ENCODE measurements around the gene ELMO1.
"Not testable (repeated sequence)": the region's sequence is repeated elsewhere in the genome, so short reads cannot be mapped to it uniquely, and the experiment has no call there.

The ELMO1 gene

GRCh38 chr7:36978461-36978860, 470.2 kb downstream of the ELMO1 start:
- CTCF ChIA-PET: interaction anchor here (1.0 to 5.6 kb wide), 4 partner anchors 11 to 220 kb away, joined by 3 to 35 read pairs (median 17); no protein-coding TSS in a partner anchor
- no peak overlapping the region for H3K4me3 ChIP-seq (ENCODE audit: low read depth, low read length)
- POLR2A ChIA-PET: no interaction called here
- DNase-seq (ENCODE audit: low read depth, low spot score): no peak
- TF ChIP-seq CTCF (IDR thresholded peaks at IDR 0.05; ENCODE audit: insufficient read depth, low read length, missing control alignments): no peak

- CTCF ChIA-PET: interaction anchor here (1.0 to 5.6 kb wide), 4 partner anchors 10 to 204 kb away, joined by 3 to 35 read pairs (median 9); no protein-coding TSS in a partner anchor
- no peak overlapping the region for H3K4me3 ChIP-seq (ENCODE audit: low read depth, low read length)
- DNase-seq (ENCODE audit: low read depth, low spot score): no peak
- POLR2A ChIA-PET: no interaction called here
- TF ChIP-seq CTCF (IDR thresholded peaks at IDR 0.05; ENCODE audit: insufficient read depth, low read length, missing control alignments): no peak
Measured at GRCh38 chr7:36977878-36978277, 470.8 kb downstream of the ELMO1 start.

- CTCF ChIA-PET: interaction anchor here (1.3 kb wide), 1 partner anchor 209 kb away, joined by 3 read pairs; no protein-coding TSS in a partner anchor
- H3K4me3 ChIP-seq (ENCODE audit: low read depth, low read length); POLR2A ChIA-PET; DNase-seq (ENCODE audit: low read depth, low spot score): not testable (repeated sequence)
Measured at GRCh38 chr7:36973534-36973933, 475.1 kb downstream of the ELMO1 start.

GRCh38 chr7:36972140-36972518, 476.5 kb downstream of the ELMO1 start:
- CTCF ChIA-PET: interaction anchor here (1.3 to 6.2 kb wide), 4 partner anchors 14 to 227 kb away, joined by 5 to 157 read pairs (median 70); no protein-coding TSS in a partner anchor

DNA sequence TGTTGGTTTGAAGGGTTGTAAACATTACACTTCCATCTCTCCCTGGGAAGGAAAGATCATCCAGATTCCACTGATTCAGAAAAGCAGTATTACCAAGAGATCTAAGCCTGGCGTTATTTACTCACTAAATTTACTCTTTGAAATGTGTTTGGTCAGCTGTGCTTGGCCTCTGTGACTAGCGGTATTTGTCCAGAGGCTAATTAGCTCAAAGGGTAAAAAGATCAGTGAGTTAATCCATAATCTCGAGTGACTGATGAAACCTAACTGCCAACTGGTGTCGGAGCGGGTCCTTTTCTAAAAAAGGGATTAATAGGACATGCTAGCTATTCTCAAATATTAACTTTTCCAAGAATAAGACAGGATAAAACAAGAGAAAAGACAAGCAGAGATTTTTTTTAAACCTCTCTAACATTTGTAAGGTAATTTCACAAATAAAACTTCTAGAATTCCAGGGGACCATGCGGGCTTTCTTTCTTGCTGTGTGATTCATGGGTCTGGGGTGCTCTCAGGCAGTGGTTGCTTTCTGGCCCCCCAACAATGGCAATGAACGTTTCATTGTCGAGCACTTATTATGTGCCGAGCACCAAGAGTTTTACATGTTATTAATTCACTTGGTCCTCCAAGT, 477.0 kb downstream of the ELMO1 start:
- H3K4me3 ChIP-seq (ENCODE audit: low read depth, low read length): no peak overlapping the region
- ChIA-PET CTCF (interaction anchor here (1.3 to 6.2 kb wide), 4 partner anchors 14 to 227 kb away, joined by 5 to 157 read pairs (median 70); no protein-coding TSS in a partner anchor), POLR2A (no interaction called here)
- no peak for DNase-seq (ENCODE audit: low read depth, low spot score)
- no peak for TF ChIP-seq CTCF (IDR thresholded peaks at IDR 0.05; ENCODE audit: insufficient read depth, low read length, missing control alignments)

More at GRCh38 chr7:36972140-36972518, 476.5 kb downstream of the ELMO1 start:
- DNase-seq (ENCODE audit: low read depth, low spot score): no peak
- POLR2A ChIA-PET: no interaction called here
- no peak overlapping the region for H3K4me3 ChIP-seq (ENCODE audit: low read depth, low read length)
- TF ChIP-seq CTCF (IDR thresholded peaks at IDR 0.05; ENCODE audit: insufficient read depth, low read length, missing control alignments): no peak

DNA sequence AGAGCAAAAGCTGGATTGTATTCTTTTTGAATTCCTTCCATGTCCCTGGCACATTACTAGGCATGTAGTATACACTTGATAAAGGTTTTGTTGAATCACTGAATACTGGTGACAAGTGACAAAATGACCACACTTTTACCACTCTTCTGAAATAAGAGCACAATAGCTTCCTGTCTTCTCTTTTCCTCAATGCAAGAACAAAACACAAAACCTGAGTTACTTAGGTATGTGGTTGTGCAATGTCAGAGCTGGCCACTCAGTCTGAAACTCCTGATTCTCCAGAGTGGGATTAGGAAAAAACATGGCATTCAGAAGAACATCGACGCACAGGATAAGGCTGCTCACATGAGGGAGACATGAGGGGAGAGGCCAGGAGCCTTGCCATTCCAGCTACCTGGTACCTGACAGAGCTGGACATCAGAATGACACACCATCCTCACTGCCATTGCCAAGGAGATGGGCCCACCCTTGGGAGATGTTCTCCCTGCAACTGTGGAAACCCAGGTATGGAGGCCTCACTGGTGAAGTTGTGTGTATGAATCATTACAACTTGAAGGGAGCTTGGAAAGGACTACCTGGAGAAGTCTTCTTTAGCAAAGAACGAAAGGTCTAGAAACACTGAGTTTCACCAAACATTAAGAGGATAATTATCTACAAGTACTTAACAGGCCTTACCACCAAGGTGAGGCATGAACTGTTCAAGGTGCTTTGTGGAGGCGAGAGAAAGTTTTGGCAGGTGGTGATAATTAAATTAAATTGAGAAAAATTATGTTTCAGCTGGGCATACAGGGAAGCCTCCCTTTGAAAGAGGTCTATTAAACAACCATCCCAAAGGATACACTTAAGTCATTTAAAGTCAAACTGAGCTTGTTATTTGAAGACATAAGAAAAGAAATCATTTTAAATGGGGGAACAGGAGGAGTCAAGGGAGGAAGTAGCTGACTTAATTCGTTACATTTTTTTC, 477.8 kb downstream of the ELMO1 start:
- H3K4me3 ChIP-seq (ENCODE audit: low read depth, low read length): no peak overlapping the region
- ChIA-PET CTCF (interaction anchor here (1.3 to 6.2 kb wide), 4 partner anchors 15 to 228 kb away, joined by 5 to 157 read pairs (median 70); no protein-coding TSS in a partner anchor), POLR2A (no interaction called here)
- TF ChIP-seq CTCF (IDR thresholded peaks at IDR 0.05; ENCODE audit: insufficient read depth, low read length, missing control alignments): no peak
- DNase-seq (ENCODE audit: low read depth, low spot score): no peak
